ENCODE data around the gene NKIRAS1. TPM values are rescaled to one million over a fixed set of nuclear protein-coding genes. Genes with fewer than 3 reads are reported as not detected.
"Not testable (repeated sequence)": the region's sequence is repeated elsewhere in the genome, so short reads cannot be mapped to it uniquely, and the experiment has no call there.

The NKIRAS1 gene
- total RNA-seq, 4 donors from 2014 or later = 6.7 to 9.5 (median 9.0) TPM

GRCh38 chr3:23873941-23874340 is 42.8 kb downstream of the NKIRAS1 start:
- no peak overlapping the region for H3K4me3 ChIP-seq
- WGBS = 48% methylated on average over 2 of the region's 2 CpGs
- no peaks in the 10 kb centered on the region for H3K27me3 ChIP-seq
- TF ChIP-seq, protein P1, sequence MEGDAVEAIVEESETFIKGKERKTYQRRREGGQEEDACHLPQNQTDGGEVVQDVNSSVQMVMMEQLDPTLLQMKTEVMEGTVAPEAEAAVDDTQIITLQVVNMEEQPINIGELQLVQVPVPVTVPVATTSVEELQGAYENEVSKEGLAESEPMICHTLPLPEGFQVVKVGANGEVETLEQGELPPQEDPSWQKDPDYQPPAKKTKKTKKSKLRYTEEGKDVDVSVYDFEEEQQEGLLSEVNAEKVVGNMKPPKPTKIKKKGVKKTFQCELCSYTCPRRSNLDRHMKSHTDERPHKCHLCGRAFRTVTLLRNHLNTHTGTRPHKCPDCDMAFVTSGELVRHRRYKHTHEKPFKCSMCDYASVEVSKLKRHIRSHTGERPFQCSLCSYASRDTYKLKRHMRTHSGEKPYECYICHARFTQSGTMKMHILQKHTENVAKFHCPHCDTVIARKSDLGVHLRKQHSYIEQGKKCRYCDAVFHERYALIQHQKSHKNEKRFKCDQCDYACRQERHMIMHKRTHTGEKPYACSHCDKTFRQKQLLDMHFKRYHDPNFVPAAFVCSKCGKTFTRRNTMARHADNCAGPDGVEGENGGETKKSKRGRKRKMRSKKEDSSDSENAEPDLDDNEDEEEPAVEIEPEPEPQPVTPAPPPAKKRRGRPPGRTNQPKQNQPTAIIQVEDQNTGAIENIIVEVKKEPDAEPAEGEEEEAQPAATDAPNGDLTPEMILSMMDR (IDR thresholded peaks at IDR 0.05) = no peak
- no peak for TF ChIP-seq POLR2AphosphoS5 (IDR thresholded peaks at IDR 0.05)
- H3K9me3 ChIP-seq = no peaks in the 10 kb centered on the region
- H3K4me1 ChIP-seq = peaks cover 40% of the 10 kb centered on the region
- no peaks in the 10 kb centered on the region for H3K36me3 ChIP-seq
- H3K27ac ChIP-seq = no peak overlapping the region
- no peak for DNase-seq (ENCODE audit: low spot score in 2 of 2)

GRCh38 chr3:23872330-23872729 is 44.5 kb downstream of the NKIRAS1 start:
- Histone ChIP-seq H3K27ac (no peak overlapping the region), H3K9me3 (no peaks in the 10 kb centered on the region), H3K4me3 (no peak overlapping the region), H3K27me3 (no peaks in the 10 kb centered on the region), H3K36me3 (no peaks in the 10 kb centered on the region), H3K4me1 (peaks cover 34% of the 10 kb centered on the region)
- DNase-seq (ENCODE audit: low spot score in 2 of 2) = no peak
- 100% methylated on average over 3 of the region's 3 CpGs for WGBS
- TF ChIP-seq POLR2A (IDR thresholded peaks at IDR 0.05) = no peak
- TF ChIP-seq EP300 (IDR thresholded peaks at IDR 0.05) = no peak
- TF ChIP-seq, protein P1 (IDR thresholded peaks at IDR 0.05) = no peak
- no peak for TF ChIP-seq POLR2AphosphoS5 (IDR thresholded peaks at IDR 0.05)

- H3K27me3 ChIP-seq; DNase-seq (ENCODE audit: low spot score in 2 of 2); H3K9me3 ChIP-seq; H3K36me3 ChIP-seq; H3K27ac ChIP-seq; H3K4me3 ChIP-seq: not testable (repeated sequence)
- WGBS = no CpG with 5 or more reads among the region's 34 CpGs
- H3K4me1 ChIP-seq = peaks cover 30% of the 10 kb centered on the region
These were observed 45.4 kb downstream of the NKIRAS1 start for GRCh38 chr3:23871361-23871760.

DNA sequence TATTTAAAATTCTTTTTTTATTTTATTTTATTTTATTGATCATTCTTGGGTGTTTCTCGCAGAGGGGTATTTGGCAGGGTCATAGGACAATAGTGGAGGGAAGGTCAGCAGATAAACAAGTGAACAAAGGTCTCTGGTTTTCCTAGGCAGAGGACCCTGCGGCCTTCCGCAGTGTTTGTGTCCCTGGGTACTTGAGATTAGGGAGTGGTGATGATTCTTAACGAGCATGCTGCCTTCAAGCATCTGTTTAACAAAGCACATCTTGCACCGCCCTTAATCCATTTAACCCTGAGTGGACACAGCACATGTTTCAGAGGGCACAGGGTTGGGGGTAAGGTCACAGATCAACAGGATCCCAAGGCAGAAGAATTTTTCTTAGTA is 46.1 kb downstream of the NKIRAS1 start:
- H3K27ac ChIP-seq; H3K9me3 ChIP-seq; H3K4me3 ChIP-seq; H3K27me3 ChIP-seq; H3K36me3 ChIP-seq; DNase-seq (ENCODE audit: low spot score in 2 of 2): not testable (repeated sequence)
- peaks cover 38% of the 10 kb centered on the region for H3K4me1 ChIP-seq
- 79% methylated on average over 3 of the region's 5 CpGs for WGBS

- no peak overlapping the region for H3K27ac ChIP-seq
- H3K4me3 ChIP-seq = no peak overlapping the region
- DNase-seq (ENCODE audit: low spot score in 2 of 2) = no peak
- TF ChIP-seq POLR2AphosphoS5 (IDR thresholded peaks at IDR 0.05) (no peak), EP300 (IDR thresholded peaks at IDR 0.05) (no peak), POLR2A (IDR thresholded peaks at IDR 0.05) (no peak)
- TF ChIP-seq, protein P1 (IDR thresholded peaks at IDR 0.05) = no peak
- no peaks in the 10 kb centered on the region for H3K27me3 ChIP-seq
- H3K36me3 ChIP-seq = no peaks in the 10 kb centered on the region
- peaks cover 40% of the 10 kb centered on the region for H3K4me1 ChIP-seq
- WGBS = 92% methylated on average over 4 of the region's 4 CpGs
- H3K9me3 ChIP-seq = no peaks in the 10 kb centered on the region
These were observed 46.7 kb downstream of the NKIRAS1 start for GRCh38 chr3:23869977-23870662.

GRCh38 chr3:23867838-23868237 is 49.0 kb downstream of the NKIRAS1 start:
- DNase-seq (ENCODE audit: low spot score in 2 of 2) = no peak
- Histone ChIP-seq H3K4me1 (peaks cover 22% of the 10 kb centered on the region), H3K4me3 (no peak overlapping the region), H3K27ac (no peak overlapping the region), H3K9me3 (no peaks in the 10 kb centered on the region), H3K27me3 (no peaks in the 10 kb centered on the region), H3K36me3 (no peaks in the 10 kb centered on the region)
- TF ChIP-seq, protein P1 (IDR thresholded peaks at IDR 0.05) = no peak
- TF ChIP-seq EP300 (IDR thresholded peaks at IDR 0.05) = no peak
- no peak for TF ChIP-seq POLR2AphosphoS5 (IDR thresholded peaks at IDR 0.05)
- no peak for TF ChIP-seq POLR2A (IDR thresholded peaks at IDR 0.05)
- WGBS = 94% methylated on average over 1 of the region's 1 CpG

Measured in suprapubic skin (tissue), 4 donors.